Endothelial cell of umbilical vein (primary cell): Measurements from ENCODE around the gene ERBB4. TPM values are rescaled to one million over a fixed set of nuclear protein-coding genes. Genes with fewer than 3 reads are reported as not detected.

Source experiments
- BruUV-seq: library from RNA; stranded (reverse); fragments of 400-500 nt; replicated peaks from 2 replicates; lab custom pipeline; 2021; lab: Mats Ljungman, UMichigan
- CTCF ChIA-PET: fragments of 300-600, 350-600 bp; sonication (Branson Sonifier 250); formaldehyde crosslinking; loops from one replicate; lab custom pipeline; 2021; ENCODE audit warnings: antibody characterized with exemption, inconsistent platforms; lab: Charles Lee
- POLR2A ChIA-PET: fragments of 300-600, 350-600 bp; sonication (Branson Sonifier 250); formaldehyde crosslinking; loops from one replicate; lab custom pipeline; 2021; ENCODE audit warnings: antibody characterized with exemption, inconsistent platforms; lab: Charles Lee
- DNase-seq: peaks from one replicate; pipeline ENCODE4 v3.0.0-alpha.2; 2011; ENCODE audit warnings: low read depth, low spot score
- FAIRE-seq: peaks from 2 replicates; lab custom pipeline; 2011; peaks lifted over from hg19 to GRCh38; lab: Jason Lieb, UNC
- H2AFZ ChIP-seq: 2 replicates; pipeline ENCODE4 v1.6.0; 2012; ENCODE audit warnings: low read depth, low read length, control low read depth, inconsistent platforms
- H3K27ac ChIP-seq: 2 replicates; pipeline ENCODE4 v1.5.1; 2011; ENCODE audit warnings: low read depth, mild to moderate bottlenecking, control low read depth, low read length, moderate library complexity; ENCODE audit not compliant: insufficient read depth
- H3K27me3 ChIP-seq, 2 experiments: 2 replicates each; pipeline versions ENCODE4 v1.6.0 to v1.6.1; 2011; ENCODE audit warnings: low read length in 2 of 2, mixed read lengths in 1 of 2; ENCODE audit not compliant: control insufficient read depth in 2 of 2, insufficient read depth in 2 of 2
- H3K36me3 ChIP-seq, 2 experiments: 2 replicates in 1 of 2; 3 replicates in 1 of 2; pipeline ENCODE4 v1.5.1; 2011; ENCODE audit warnings: low read length in 2 of 2, mild to moderate bottlenecking in 1 of 2, moderate library complexity in 1 of 2; ENCODE audit not compliant: control insufficient read depth in 2 of 2, insufficient read depth in 2 of 2; ENCODE audit errors: extremely low read depth in 1 of 2
- H3K4me1 ChIP-seq: 3 replicates; pipeline ENCODE4 v1.5.1; 2011; ENCODE audit warnings: mild to moderate bottlenecking, low read length; ENCODE audit not compliant: control insufficient read depth, insufficient read depth; ENCODE audit errors: extremely low read depth
- H3K4me2 ChIP-seq: 2 replicates; pipeline ENCODE4 v1.6.1; 2011; ENCODE audit warnings: low read length, control low read depth, mixed read lengths; ENCODE audit not compliant: insufficient read depth
- H3K4me3 ChIP-seq, 3 experiments: fragments of 200-600 bp in 1 of 3; sonication (generic), shearing (Covaris generic) in 1 of 3; replicated peaks in 1 of 3; 2 replicates each; pipeline ENCODE4 v1.5.1; 2011 to 2016; ENCODE audit warnings: control low read depth in 3 of 3, low read length in 3 of 3, mild to moderate bottlenecking in 2 of 3, inconsistent platforms in 1 of 3, low read depth in 1 of 3, moderate library complexity in 1 of 3; ENCODE audit not compliant: insufficient read depth in 1 of 3
- H3K79me2 ChIP-seq: 2 replicates; pipeline ENCODE4 v1.6.0; 2012; ENCODE audit warnings: low read length, inconsistent platforms; ENCODE audit not compliant: control insufficient read depth, insufficient read depth
- H3K9ac ChIP-seq: replicated peaks from 2 replicates; pipeline ENCODE3; 2011; ENCODE audit warnings: low read length, control low read depth; ENCODE audit not compliant: insufficient read depth; ENCODE audit errors: extremely low read depth
- H3K9me1 ChIP-seq: replicated peaks from 3 replicates; pipeline ENCODE4 v1.6.0; 2011; ENCODE audit warnings: mild to moderate bottlenecking, low read length; ENCODE audit not compliant: control insufficient read depth, insufficient read depth; ENCODE audit errors: extremely low read depth
- H3K9me3 ChIP-seq: replicated peaks from 2 replicates; pipeline ENCODE4 v1.5.1; 2012; ENCODE audit warnings: low read length, inconsistent platforms; ENCODE audit not compliant: control insufficient read depth, insufficient read depth
- H4K20me1 ChIP-seq: replicated peaks from 2 replicates; pipeline ENCODE3; 2011; ENCODE audit warnings: mild to moderate bottlenecking, low read length; ENCODE audit not compliant: control insufficient read depth, insufficient read depth; ENCODE audit errors: extremely low read depth
- CTCF ChIP-seq, 2 donors: IDR thresholded peaks; 1 replicate in 1 of 2; 2 replicates in 1 of 2; pipeline ENCODE4 v1.5.1; 2011; ENCODE audit warnings: low read length in 2 of 2, mild to moderate bottlenecking in 2 of 2, moderate library complexity in 2 of 2, control low read depth in 1 of 2, inconsistent platforms in 1 of 2, low read depth in 1 of 2; ENCODE audit not compliant: insufficient read depth in 1 of 2; ENCODE audit errors: extremely low read depth in 1 of 2
- EZH2 ChIP-seq: IDR thresholded peaks from 2 replicates; pipeline ENCODE4 v1.6.1; 2012; ENCODE audit warnings: borderline replicate concordance, low read depth, mild to moderate bottlenecking, moderate library complexity, low read length, inconsistent platforms; ENCODE audit not compliant: severe bottlenecking
- FOS ChIP-seq: IDR thresholded peaks from 2 replicates; pipeline ENCODE4 v1.6.1; 2011; ENCODE audit warnings: mild to moderate bottlenecking, low read length, moderate library complexity, borderline replicate concordance; ENCODE audit not compliant: insufficient read depth
- GATA2 ChIP-seq: IDR thresholded peaks from 2 replicates; pipeline ENCODE4 v1.7.0; 2011; ENCODE audit warnings: low read depth, mild to moderate bottlenecking, moderate library complexity, mixed read lengths, low read length; ENCODE audit not compliant: insufficient read length, insufficient read depth
- JUN ChIP-seq: IDR thresholded peaks from 2 replicates; pipeline ENCODE4 v1.6.1; 2011; ENCODE audit warnings: borderline replicate concordance, low read depth; ENCODE audit not compliant: insufficient read length, insufficient read depth
- MAX ChIP-seq: IDR thresholded peaks from 2 replicates; pipeline ENCODE4 v1.6.1; 2011; ENCODE audit not compliant: insufficient read depth, insufficient read length
- MYC ChIP-seq: IDR thresholded peaks from one replicate; pipeline ENCODE4 v1.6.1; 2011; ENCODE audit warnings: mild to moderate bottlenecking, low read depth, low read length
- POLR2A ChIP-seq: IDR thresholded peaks from 2 replicates; pipeline ENCODE4 v1.6.1; 2012; ENCODE audit warnings: low read depth, mild to moderate bottlenecking, control low read depth, low read length
- POLR2AphosphoS5 ChIP-seq: IDR thresholded peaks from 2 replicates; pipeline ENCODE4 v1.6.1; 2012; ENCODE audit warnings: low read depth, mild to moderate bottlenecking, control low read depth, low read length, moderate library complexity; ENCODE audit not compliant: insufficient read depth
- dilution Hi-C: fragments of 300-500 bp; cut with MboI; formaldehyde crosslinking; loops from one replicate; pipeline ENCODE4 v1.15.0; 2019; ENCODE audit warnings: low sequenced_read_pairs; ENCODE audit not compliant: extremely low pct_ligation_motif_present
- intact Hi-C: fragments of 100-400 bp; cut with micrococcal nuclease; formaldehyde crosslinking; loops from one replicate; pipeline ENCODE4 v1.10.0; 2022
- polyA plus RNA-seq, 4 experiments: library from polyadenylated mRNA; depleted of rRNA in 3 of 4; stranded (reverse) in 3 of 4; unstranded in 1 of 4; fragments of >200 nt; gene quantifications; 2 replicates each; pipeline versions ENCODE4 v1.2.1 to v1.2.3, GENCODE V29; 2011 to 2012; ENCODE audit warnings: missing spikeins in 1 of 4
- total RNA-seq: library from RNA; stranded (reverse); gene quantifications from 2 replicates; pipeline ENCODE4 v1.2.3, GENCODE V29; 2021

ERBB4 gene
- total and polyA plus RNA-seq, 2 donors (not counting 3 experiments of a cell fraction or from before 2014, with no cell fraction given): 0.01 to 0.27 TPM

DNA sequence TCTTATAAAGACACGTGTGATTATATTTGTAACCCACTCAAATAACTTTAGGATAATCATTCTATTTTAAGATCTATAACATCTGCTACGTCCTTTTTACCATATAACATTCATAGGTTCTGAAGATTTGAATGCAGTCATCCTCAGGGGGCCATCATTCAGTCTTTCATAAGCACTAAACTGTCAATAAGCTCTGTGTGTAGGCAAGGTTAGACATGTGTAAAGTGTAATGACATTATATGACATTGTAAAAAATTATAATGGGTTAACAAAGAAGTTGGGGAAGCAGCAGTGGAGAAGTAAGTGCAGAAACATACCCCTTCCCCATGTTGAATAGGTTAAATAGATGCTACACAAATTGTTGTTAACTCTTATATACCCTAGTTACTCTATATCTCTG lies 845.9 kb downstream of the ERBB4 start:
- Histone ChIP-seq H3K9ac (no peak overlapping the region), H3K27ac (no peak overlapping the region), H4K20me1 (no peaks in the 10 kb centered on the region), H3K9me3 (no peaks in the 10 kb centered on the region), H3K36me3 (no peaks in the 10 kb centered on the region), H3K9me1 (no peaks in the 10 kb centered on the region), H3K27me3 (no peaks in the 10 kb centered on the region), H3K4me2 (no peak overlapping the region), H2AFZ (no peak overlapping the region), H3K79me2 (no peaks in the 10 kb centered on the region), H3K4me3 (no peak overlapping the region), H3K4me1 (no peaks in the 10 kb centered on the region)
- no TSS peak for BruUV-seq
- DNase-seq: no peak
- dilution Hi-C loops (no loop called here), intact Hi-C loops (no loop called here)
- FAIRE-seq: no peak
- no peak for TF ChIP-seq GATA2
- TF ChIP-seq JUN: no peak
- TF ChIP-seq POLR2AphosphoS5: no peak
- TF ChIP-seq MAX: no peak
- no peak for TF ChIP-seq EZH2
- no peak for TF ChIP-seq POLR2A
- no peak for TF ChIP-seq MYC
- no peak for TF ChIP-seq CTCF (IDR thresholded peaks at IDR 0.05; ENCODE audit: extremely low read depth in 1 of 2, insufficient read depth in 1 of 2, low read depth in 1 of 2, low read length in 2 of 2)
- no peak for TF ChIP-seq FOS
- ChIA-PET POLR2A (no interaction called here), CTCF (no interaction called here)
